ENCODE data around the gene DYNLT5.
"Not testable (repeated sequence)": the region's sequence is repeated elsewhere in the genome, so short reads cannot be mapped to it uniquely, and the experiment has no call there.

DNA sequence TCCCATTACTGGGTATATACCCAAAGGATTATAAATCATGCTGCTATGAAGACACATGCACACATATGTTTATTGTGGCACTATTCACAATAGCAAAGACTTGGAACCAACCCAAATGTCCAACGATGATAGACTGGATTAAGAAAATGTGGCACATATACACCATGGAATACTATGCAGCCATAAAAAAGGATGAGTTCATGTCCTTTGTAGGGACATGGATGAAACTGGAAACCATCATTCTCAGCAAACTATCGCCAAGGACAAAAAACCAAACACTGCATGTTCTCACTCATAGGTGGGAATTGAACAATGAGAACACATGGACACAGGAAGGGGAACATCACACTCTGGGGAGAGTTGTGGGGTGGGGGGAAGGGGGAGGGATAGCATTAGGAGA is 33.5 kb downstream of the DYNLT5 start:
- not testable (repeated sequence) for TF ChIP-seq CTCF (conservative IDR thresholded peaks at IDR 0.05); EZH2 (IDR thresholded peaks at IDR 0.05; ENCODE audit: low read depth)
